Endothelial cell of hepatic sinusoid (primary cell): Measurements from ENCODE around the gene APC2.
"Not testable (repeated sequence)": the region's sequence is repeated elsewhere in the genome, so short reads cannot be mapped to it uniquely, and the experiment has no call there.

Source experiments
- in situ Hi-C: cut with HindIII; loops from 2 replicates; pipeline ENCODE4 v1.10.0; 2017; ENCODE audit warnings: low sequenced_read_pairs

APC2 gene

GRCh38 chr19:1491114-1491848 is 41.4 kb downstream of the APC2 start, which contains the start of gene REEP6:
Gene REEP6 (plus strand): TSS chr19:1491181. CDS start chr19:1491270, 89 bp downstream.
- in situ Hi-C loops, result no loop called here

GRCh38 chr19:1491849-1492170 is 41.9 kb downstream of the APC2 start:
- in situ Hi-C loops, result no loop called here

- in situ Hi-C loops, result no loop called here
Observed at GRCh38 chr19:1492474-1493006, 42.6 kb downstream of the APC2 start.

GRCh38 chr19:1494115-1494815 is 44.3 kb downstream of the APC2 start:
- in situ Hi-C loops, result no loop called here

- in situ Hi-C loops, result no loop called here
Observed at GRCh38 chr19:1495051-1495798, 45.3 kb downstream of the APC2 start.

- in situ Hi-C loops, result no loop called here
Observed at GRCh38 chr19:1495799-1496713, 46.1 kb downstream of the APC2 start.

- in situ Hi-C loops, result no loop called here
Observed at GRCh38 chr19:1496714-1497577, 47.0 kb downstream of the APC2 start.

GRCh38 chr19:1497578-1498235 is 47.8 kb downstream of the APC2 start:
- in situ Hi-C loops, result no loop called here

- in situ Hi-C loops, result not testable (repeated sequence)
Observed at GRCh38 chr19:1499231-1499630, 49.3 kb downstream of the APC2 start.

- in situ Hi-C loops, result no loop called here
Observed at GRCh38 chr19:1501200-1501595, 51.3 kb downstream of the APC2 start.

- in situ Hi-C loops, result no loop called here
Observed at GRCh38 chr19:1502433-1503088, 52.6 kb downstream of the APC2 start.

GRCh38 chr19:1503089-1503924 is 53.4 kb downstream of the APC2 start:
- in situ Hi-C loops, result no loop called here

GRCh38 chr19:1503925-1504773 is 54.2 kb downstream of the APC2 start:
- in situ Hi-C loops, result no loop called here

GRCh38 chr19:1505012-1505411 is 55.1 kb downstream of the APC2 start:
- in situ Hi-C loops, result no loop called here

- in situ Hi-C loops, result no loop called here
Observed at GRCh38 chr19:1505991-1506881, 56.3 kb downstream of the APC2 start.

GRCh38 chr19:1507192-1507660 is 57.3 kb downstream of the APC2 start:
- in situ Hi-C loops, result no loop called here
